ENCODE measurements around the gene ATP5F1B.

GRCh38 chr12:56688846-56689109, 43.0 kb upstream of the ATP5F1B start:
- TF ChIP-seq POLR2AphosphoS5 (IDR thresholded peaks at IDR 0.05; ENCODE audit: low read depth) (no peak), CTCF (IDR thresholded peaks at IDR 0.05; ENCODE audit: insufficient read depth, low read length) (no peak), REST (IDR thresholded peaks at IDR 0.05; ENCODE audit: insufficient replicate concordance, low read depth) (no peak), GABPA (IDR thresholded peaks at IDR 0.05; ENCODE audit: low read depth) (no peak), SPI1 (IDR thresholded peaks at IDR 0.05; ENCODE audit: borderline replicate concordance, low read depth) (no peak)

Data from HL-60 (cell line).